Activated T-helper 1 cell treated with anti-CD3 and anti-CD28 coated beads, Interleukin-12 subunit alpha, Interleukin-12 subunit beta, Interleukin-2, Interleukin-4 antibody, amounts not matched to agents 30 ng/mL and 10 ng/mL and 1 ng/mL, durations not matched to agents 14 hours and 24 hours and 36 hours (primary cell): Measurements from ENCODE around the gene FYB1. TPM values are rescaled to one million over a fixed set of nuclear protein-coding genes. Genes with fewer than 3 reads are reported as not detected.

ENCODE experiments used
- DNase-seq: peaks from one replicate; pipeline ENCODE4 v3.0.0; 2021; ENCODE audit warnings: low spot score
- H3K27ac Mint-ChIP-seq: one replicate; pipeline ENCODE4 v1.8.0; 2021; ENCODE audit warnings: mild to moderate bottlenecking, mixed read lengths
- H3K27me3 Mint-ChIP-seq: one replicate; pipeline ENCODE4 v1.8.0; 2022; ENCODE audit warnings: mild to moderate bottlenecking, moderate library complexity, mixed read lengths; ENCODE audit not compliant: insufficient read depth
- H3K36me3 Mint-ChIP-seq: one replicate; pipeline ENCODE4 v1.8.0; 2021; ENCODE audit warnings: low read depth, mixed read lengths
- H3K4me1 Mint-ChIP-seq: one replicate; pipeline ENCODE4 v1.8.0; 2021; ENCODE audit warnings: low read depth, mixed read lengths
- H3K4me3 Mint-ChIP-seq: one replicate; pipeline ENCODE4 v1.8.0; 2021; ENCODE audit warnings: mild to moderate bottlenecking, moderate library complexity, mixed read lengths
- H3K9me3 Mint-ChIP-seq: one replicate; pipeline ENCODE4 v1.8.0; 2021; ENCODE audit warnings: mixed read lengths
- intact Hi-C: fragments of 100-400 bp; cut with micrococcal nuclease; formaldehyde crosslinking; loops from one replicate; pipeline ENCODE4 v1.15.1; 2024
- total RNA-seq: library from RNA; stranded (reverse); gene quantifications from 2 replicates; pipeline ENCODE4 v1.2.3, GENCODE V29; 2022

Gene FYB1
- total RNA-seq, 1 donor from 2014 or later, result 100 TPM

- H3K4me1 Mint-ChIP-seq, result peaks cover 72% of the 10 kb centered on the region
- no peak for DNase-seq
Observed at GRCh38 chr5:39158127-39158593, 61.2 kb downstream of the FYB1 start.

GRCh38 chr5:39157701-39158100, 61.7 kb downstream of the FYB1 start:
- Mint-ChIP-seq H3K27ac (peak overlapping the region; percentile 28), H3K9me3 (no peaks in the 10 kb centered on the region), H3K36me3 (peaks cover 43% of the 10 kb centered on the region), H3K4me1 (peaks cover 73% of the 10 kb centered on the region), H3K4me3 (no peak overlapping the region), H3K27me3 (no peaks in the 10 kb centered on the region)
- no peak for DNase-seq
- intact Hi-C loops, result no loop called here

More at GRCh38 chr5:39158127-39158593, 61.2 kb downstream of the FYB1 start:
- Mint-ChIP-seq H3K9me3 (no peaks in the 10 kb centered on the region), H3K4me3 (no peak overlapping the region), H3K27me3 (no peaks in the 10 kb centered on the region), H3K27ac (peak overlapping the region; percentile 28), H3K36me3 (peaks cover 39% of the 10 kb centered on the region)
- intact Hi-C loops, result no loop called here

DNA sequence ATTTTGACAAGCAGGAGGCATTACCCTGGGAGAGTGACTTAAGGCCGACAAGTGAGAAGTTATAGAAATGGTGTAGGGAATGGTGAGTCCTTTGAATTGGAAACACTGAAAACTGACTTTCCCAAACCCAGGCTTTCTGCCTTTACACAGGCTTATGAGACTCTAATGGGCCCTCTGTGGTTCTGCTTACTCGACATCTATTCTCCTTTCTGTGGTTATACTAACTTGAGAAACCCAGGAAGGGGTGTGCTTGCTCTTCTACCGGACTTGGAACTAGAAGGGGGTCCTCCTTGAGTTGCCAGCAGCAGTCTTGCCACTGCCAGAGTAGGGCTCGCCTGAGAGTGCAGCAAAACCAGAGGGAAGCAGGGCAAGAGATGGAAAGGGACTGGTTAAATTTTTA, 63.3 kb downstream of the FYB1 start:
- Mint-ChIP-seq H3K4me3 (no peak overlapping the region), H3K36me3 (peaks cover 49% of the 10 kb centered on the region), H3K9me3 (no peaks in the 10 kb centered on the region), H3K27ac (peak overlapping the region; percentile 35), H3K27me3 (no peaks in the 10 kb centered on the region), H3K4me1 (peaks cover 82% of the 10 kb centered on the region)
- intact Hi-C loops, result no loop called here
- DNase-seq, result no peak

- Mint-ChIP-seq H3K36me3 (peaks cover 42% of the 10 kb centered on the region), H3K4me3 (no peak overlapping the region), H3K9me3 (no peaks in the 10 kb centered on the region), H3K27me3 (no peaks in the 10 kb centered on the region), H3K4me1 (peaks cover 67% of the 10 kb centered on the region), H3K27ac (peak overlapping the region; percentile 40)
- no peak for DNase-seq
- intact Hi-C loops, result no loop called here
Observed at GRCh38 chr5:39151745-39152144, 67.6 kb downstream of the FYB1 start.

DNA sequence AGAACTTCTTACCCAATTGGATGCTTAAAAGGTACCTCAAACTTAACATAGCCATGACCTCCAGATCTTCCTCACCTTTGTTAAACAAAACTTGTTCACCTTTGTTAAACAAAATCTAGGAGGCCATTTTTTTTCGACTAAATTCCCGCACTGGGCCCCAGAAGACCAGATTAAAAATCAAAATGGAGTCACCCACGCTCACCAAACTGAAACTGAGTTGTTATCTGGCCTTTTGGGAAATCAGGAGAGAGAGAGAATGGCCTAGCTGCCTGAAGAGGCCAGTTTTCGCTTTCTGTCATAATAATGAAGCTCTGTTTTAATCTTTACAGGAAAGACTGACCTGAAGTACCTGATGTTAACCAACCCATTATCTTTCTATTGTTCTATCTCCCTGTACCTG, 69.4 kb downstream of the FYB1 start:
- H3K4me1 Mint-ChIP-seq, result peaks cover 56% of the 10 kb centered on the region
- no peaks in the 10 kb centered on the region for H3K27me3 Mint-ChIP-seq
- intact Hi-C loops, result loop anchor here (1.0 to 10.0 kb wide), 8 partner anchors 15 to 397 kb away; no protein-coding TSS in a partner anchor
- peaks cover 40% of the 10 kb centered on the region for H3K36me3 Mint-ChIP-seq
- H3K27ac Mint-ChIP-seq, result peak overlapping the region; percentile 76
- no peak for DNase-seq
- no peaks in the 10 kb centered on the region for H3K9me3 Mint-ChIP-seq
- H3K4me3 Mint-ChIP-seq, result no peak overlapping the region

DNA sequence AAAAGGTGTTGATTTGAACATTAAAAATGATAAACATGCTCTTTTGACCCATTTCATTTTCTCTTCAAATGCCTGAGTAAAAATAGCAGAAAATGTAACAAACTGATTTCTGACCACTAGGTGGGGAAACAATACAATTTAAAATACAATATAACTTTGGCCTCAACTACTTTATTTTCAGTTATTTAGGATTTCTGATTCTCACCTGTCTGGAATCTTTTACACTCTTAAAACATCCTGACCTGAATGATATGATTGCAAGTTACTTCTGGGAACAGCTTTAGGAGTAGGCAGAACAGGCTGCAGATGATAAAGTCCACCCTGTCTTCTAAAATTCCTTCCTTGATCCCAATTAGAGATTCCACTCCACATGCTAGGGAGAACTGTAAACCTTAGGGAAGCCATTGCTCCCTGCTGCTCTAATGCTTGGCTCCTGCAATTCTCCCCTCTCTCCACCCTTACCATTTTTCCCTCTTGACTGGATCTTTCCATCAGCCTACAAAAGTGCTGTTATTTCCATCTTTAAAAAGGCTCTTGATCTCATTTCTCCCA, 70.3 kb downstream of the FYB1 start:
- Mint-ChIP-seq H3K36me3 (peaks cover 40% of the 10 kb centered on the region), H3K27me3 (no peaks in the 10 kb centered on the region), H3K27ac (peak overlapping the region; percentile 76), H3K4me1 (peaks cover 52% of the 10 kb centered on the region), H3K9me3 (no peaks in the 10 kb centered on the region), H3K4me3 (no peak overlapping the region)
- DNase-seq, result no peak
- intact Hi-C loops, result loop anchor here (1.0 to 10.0 kb wide), 8 partner anchors 16 to 398 kb away; no protein-coding TSS in a partner anchor

DNA sequence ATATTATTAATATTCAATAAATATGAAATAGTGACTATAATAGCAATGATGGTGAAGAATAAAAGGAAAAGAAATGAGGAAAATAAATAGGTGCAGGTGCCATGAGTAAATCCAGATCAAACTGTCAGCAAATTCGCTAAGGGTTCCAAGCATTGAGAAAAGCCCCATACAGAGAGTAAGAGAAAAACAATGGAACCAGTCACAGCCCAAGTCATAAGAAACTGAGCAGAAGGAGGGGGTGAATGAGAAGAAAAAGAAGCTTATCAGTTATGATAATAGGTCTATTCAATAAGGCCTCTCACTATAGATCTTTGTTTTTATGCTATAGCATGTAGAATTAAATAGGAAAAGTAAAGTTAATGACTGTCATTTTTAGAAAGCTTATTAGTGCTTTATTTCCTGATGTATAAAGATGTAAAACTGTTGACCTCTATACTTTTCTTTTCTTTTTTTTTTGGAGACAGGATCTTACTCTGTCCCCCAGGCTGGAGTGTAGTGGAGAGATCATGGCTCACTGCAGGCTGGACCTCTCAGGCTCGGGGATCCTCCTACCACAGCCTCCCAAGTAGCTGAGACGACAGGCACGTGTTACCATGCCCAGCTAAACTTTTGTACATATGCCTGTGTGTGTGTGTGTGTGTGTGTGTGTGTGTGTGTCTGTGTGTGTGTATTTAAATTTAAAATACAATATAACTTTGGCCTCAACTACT, 72.4 kb downstream of the FYB1 start:
- peaks cover 33% of the 10 kb centered on the region for H3K4me1 Mint-ChIP-seq
- DNase-seq, result no peak
- H3K36me3 Mint-ChIP-seq, result peaks cover 28% of the 10 kb centered on the region
- no peaks in the 10 kb centered on the region for H3K9me3 Mint-ChIP-seq
- H3K27ac Mint-ChIP-seq, result no peak overlapping the region
- no peaks in the 10 kb centered on the region for H3K27me3 Mint-ChIP-seq
- H3K4me3 Mint-ChIP-seq, result no peak overlapping the region
- intact Hi-C loops, result loop anchor here (5.0 to 10.0 kb wide), 2 partner anchors 228 to 400 kb away; no protein-coding TSS in a partner anchor

DNA sequence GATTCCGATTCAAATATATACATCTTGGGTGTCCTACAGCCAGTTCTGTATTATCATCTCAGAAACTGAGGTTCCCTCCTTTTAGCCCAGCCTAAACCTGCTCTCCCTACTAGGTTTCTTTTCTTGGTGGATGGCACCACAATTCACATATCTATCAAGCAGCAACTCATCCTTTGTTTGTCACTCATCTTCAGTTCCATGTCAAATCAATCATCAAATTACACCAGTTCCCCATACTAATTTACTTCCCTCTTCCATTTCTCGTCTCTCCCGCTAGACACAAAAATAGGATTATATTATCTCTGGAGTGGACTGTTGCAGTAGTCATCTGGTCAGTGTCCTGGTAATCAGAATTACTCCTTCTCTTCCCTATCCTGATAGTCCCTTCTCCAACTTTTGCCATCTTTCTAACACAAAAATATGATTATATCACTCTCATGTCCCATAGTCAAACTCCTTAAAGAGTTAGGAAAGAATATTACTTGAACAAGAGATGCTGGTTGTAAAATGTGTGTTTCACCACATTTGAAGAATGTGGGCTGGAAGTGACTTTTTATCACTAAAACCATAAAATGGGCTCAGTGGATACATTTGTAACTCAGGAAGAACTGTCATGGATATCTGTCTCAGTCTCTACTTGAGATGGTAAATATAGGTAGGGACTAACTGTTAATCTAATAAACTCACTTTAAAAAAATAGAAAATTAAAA, 76.1 kb downstream of the FYB1 start:
- DNase-seq, result no peak
- Mint-ChIP-seq H3K36me3 (peaks cover 14% of the 10 kb centered on the region), H3K4me1 (peaks cover 10% of the 10 kb centered on the region), H3K4me3 (no peak overlapping the region), H3K27me3 (no peaks in the 10 kb centered on the region), H3K9me3 (no peaks in the 10 kb centered on the region), H3K27ac (no peak overlapping the region)
- intact Hi-C loops, result loop anchor here (10.0 kb wide), 1 partner anchor 231 kb away; no protein-coding TSS in a partner anchor

DNA sequence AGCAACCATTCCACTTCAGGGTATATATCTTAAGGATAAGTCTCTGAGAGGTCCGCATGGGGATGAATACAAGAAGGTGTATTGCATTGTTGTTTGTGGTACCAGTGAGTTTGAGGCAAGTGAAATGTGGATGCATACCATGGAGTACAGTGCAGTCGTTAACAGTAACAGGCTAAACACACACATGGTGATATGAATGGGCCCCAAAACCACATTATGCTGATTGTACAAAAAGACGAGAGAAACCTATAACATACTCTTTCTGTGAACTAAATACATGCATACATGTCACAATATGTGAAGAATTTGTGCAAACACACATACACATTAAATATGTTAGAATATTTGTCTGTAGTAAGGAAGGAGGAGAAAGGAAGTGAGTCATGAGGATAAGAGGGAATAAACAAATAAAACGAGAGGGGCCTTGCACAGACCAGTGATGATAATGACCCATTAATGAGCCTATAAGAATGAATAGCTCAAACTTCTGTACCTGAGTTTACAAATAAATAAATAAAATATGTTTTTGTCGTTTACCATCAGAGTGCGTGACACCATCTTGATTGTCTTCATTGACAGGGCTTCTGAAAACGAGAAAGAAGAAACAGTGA, 78.7 kb downstream of the FYB1 start:
- no peaks in the 10 kb centered on the region for H3K27me3 Mint-ChIP-seq
- H3K36me3 Mint-ChIP-seq, result peaks cover 28% of the 10 kb centered on the region
- no peak for DNase-seq
- intact Hi-C loops, result loop anchor here (10.0 kb wide), 1 partner anchor 234 kb away; no protein-coding TSS in a partner anchor
- H3K4me3 Mint-ChIP-seq, result no peak overlapping the region
- no peaks in the 10 kb centered on the region for H3K9me3 Mint-ChIP-seq
- no peak overlapping the region for H3K27ac Mint-ChIP-seq
- H3K4me1 Mint-ChIP-seq, result peaks cover 17% of the 10 kb centered on the region

GRCh38 chr5:39138892-39139291, 80.5 kb downstream of the FYB1 start:
- H3K4me1 Mint-ChIP-seq, result peaks cover 17% of the 10 kb centered on the region
- DNase-seq, result no peak

GRCh38 chr5:39137819-39138451, 81.4 kb downstream of the FYB1 start:
- peaks cover 40% of the 10 kb centered on the region for H3K36me3 Mint-ChIP-seq
- H3K27me3 Mint-ChIP-seq, result no peaks in the 10 kb centered on the region
- H3K4me3 Mint-ChIP-seq, result no peak overlapping the region
- DNase-seq, result no peak
- intact Hi-C loops, result no loop called here
- H3K27ac Mint-ChIP-seq, result no peak overlapping the region
- no peaks in the 10 kb centered on the region for H3K9me3 Mint-ChIP-seq
- peaks cover 17% of the 10 kb centered on the region for H3K4me1 Mint-ChIP-seq

More at GRCh38 chr5:39138892-39139291, 80.5 kb downstream of the FYB1 start:
- intact Hi-C loops, result no loop called here
- Mint-ChIP-seq H3K36me3 (peaks cover 34% of the 10 kb centered on the region), H3K27ac (no peak overlapping the region), H3K4me3 (no peak overlapping the region), H3K9me3 (no peaks in the 10 kb centered on the region), H3K27me3 (no peaks in the 10 kb centered on the region)

DNA sequence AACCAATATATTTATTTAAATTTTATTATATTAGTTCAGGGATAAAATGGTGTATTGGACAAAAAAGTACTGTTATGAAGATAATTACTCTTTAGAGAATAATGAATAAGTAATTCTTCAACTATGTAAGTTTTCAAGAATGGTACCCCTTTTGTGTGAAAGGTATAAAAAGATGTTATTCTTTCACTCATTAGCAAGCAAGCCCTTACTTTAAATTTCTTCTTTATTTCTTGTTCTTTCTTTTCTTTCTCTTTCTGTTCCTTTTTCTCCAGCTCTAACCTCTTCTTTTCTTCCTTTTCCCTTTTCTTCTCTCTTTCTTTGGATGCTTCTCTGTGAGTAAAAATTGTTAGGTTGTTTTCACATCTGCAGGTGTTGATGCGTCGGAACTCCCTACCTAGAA, 82.0 kb downstream of the FYB1 start:
- intact Hi-C loops, result no loop called here
- Mint-ChIP-seq H3K27me3 (no peaks in the 10 kb centered on the region), H3K27ac (peak overlapping the region; percentile 18), H3K9me3 (no peaks in the 10 kb centered on the region), H3K36me3 (peaks cover 42% of the 10 kb centered on the region), H3K4me3 (no peak overlapping the region), H3K4me1 (peaks cover 17% of the 10 kb centered on the region)
- DNase-seq, result no peak
